HG03575 (cell line): Measurements from ENCODE around the gene PRODH2.

Experiments used
- ATAC-seq: cut with Tn5 transposase; IDR thresholded peaks from one replicate; pipeline ENCODE4 v1.9.1; 2021; ENCODE audit not compliant: unreplicated experiment, insufficient number of reproducible peaks, low FRiP score; ENCODE audit errors: extremely low read depth

The PRODH2 gene, protein sequence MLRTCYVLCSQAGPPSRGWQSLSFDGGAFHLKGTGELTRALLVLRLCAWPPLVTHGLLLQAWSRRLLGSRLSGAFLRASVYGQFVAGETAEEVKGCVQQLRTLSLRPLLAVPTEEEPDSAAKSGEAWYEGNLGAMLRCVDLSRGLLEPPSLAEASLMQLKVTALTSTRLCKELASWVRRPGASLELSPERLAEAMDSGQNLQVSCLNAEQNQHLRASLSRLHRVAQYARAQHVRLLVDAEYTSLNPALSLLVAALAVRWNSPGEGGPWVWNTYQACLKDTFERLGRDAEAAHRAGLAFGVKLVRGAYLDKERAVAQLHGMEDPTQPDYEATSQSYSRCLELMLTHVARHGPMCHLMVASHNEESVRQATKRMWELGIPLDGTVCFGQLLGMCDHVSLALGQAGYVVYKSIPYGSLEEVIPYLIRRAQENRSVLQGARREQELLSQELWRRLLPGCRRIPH

DNA sequence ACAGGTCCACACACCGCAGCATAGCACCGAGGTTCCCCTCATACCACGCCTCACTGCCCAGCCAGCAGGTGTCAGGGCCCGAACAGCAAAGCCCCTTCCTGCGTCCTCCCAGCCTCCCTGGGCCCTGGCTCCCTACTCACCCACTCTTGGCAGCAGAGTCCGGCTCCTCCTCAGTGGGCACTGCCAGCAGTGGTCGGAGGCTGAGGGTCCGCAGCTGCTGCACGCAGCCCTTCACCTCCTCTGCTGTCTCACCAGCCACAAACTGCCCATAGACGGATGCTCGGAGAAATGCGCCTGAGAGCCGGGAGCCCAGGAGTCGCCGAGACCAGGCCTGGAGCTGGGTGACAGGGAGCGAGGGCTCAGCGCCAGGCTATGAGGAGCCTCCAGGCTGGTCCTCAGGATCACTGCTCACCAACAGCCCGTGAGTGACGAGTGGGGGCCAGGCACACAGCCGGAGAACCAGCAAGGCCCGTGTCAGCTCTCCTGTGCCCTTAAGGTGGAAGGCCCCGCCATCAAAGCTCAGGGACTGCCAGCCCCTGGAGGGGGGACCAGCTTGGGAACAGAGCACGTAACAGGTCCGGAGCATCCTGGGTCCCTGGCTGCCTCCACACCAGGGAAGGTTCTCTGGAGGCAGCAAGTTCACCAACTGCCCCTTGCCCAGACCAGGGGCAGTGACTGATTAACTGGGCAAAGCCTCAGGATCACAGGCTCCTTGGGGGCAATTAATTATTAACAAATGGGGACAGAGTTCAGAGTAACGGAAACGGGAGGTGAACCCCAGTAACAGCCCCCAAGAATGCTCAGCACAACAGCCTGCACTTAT lies at the start of gene PRODH2:
Gene PRODH2, minus strand, starts transcription at position 626 of the 823 bp plus-strand sequence. Its CDS starts 40 bp downstream, at position 586.
- ATAC-seq, result no peak

DNA sequence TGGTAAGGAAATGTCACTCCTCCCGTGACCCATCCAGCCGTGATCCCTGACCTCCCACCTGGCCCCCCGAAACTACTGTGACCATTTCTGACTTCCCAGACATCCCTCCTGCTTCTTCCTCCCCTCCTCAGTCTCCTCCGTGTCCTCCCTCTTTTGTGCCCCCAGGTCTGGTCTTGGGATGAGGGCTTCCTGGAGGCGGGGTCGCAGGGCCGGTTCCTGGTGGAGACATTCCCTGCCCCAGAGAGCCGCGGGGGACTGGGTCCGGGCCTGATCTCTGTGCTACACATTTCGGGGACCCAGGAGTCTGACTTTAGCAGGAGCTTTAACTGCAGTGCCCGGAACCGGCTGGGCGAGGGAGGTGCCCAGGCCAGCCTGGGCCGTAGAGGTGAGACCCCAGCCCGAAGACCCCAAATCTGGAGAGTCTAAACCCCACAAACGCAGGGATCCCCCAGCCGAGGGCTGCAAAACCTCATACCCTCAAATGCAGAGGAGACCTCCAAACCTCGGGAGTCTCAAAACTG lies 49.1 kb upstream of the PRODH2 start:
- ATAC-seq, result no peak

GRCh38 chr19:35860818-35861639 lies 48.4 kb upstream of the PRODH2 start:
- ATAC-seq, result no peak

- no peak for ATAC-seq
Observed at GRCh38 chr19:35860436-35860817, 47.8 kb upstream of the PRODH2 start.

- no peak for ATAC-seq
Observed at GRCh38 chr19:35859414-35859813, 46.8 kb upstream of the PRODH2 start.

DNA sequence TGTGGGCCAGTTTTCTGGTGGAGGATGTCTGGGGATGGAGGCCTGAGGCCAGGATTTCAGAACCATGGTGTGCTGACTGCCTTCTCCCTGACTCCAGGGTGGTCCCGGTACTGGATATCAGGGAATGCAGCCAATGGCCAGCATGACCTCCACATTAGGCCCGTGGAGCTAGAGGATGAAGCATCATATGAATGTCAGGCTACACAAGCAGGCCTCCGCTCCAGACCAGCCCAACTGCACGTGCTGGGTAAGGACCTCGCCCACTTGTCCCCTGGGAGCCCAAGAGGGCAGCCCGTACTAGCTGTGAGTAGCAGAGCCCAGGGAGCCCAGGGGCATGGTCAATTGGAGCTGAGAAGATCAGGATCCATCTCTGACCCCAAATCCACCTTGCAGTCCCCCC lies 45.7 kb upstream of the PRODH2 start:
- no peak for ATAC-seq

DNA sequence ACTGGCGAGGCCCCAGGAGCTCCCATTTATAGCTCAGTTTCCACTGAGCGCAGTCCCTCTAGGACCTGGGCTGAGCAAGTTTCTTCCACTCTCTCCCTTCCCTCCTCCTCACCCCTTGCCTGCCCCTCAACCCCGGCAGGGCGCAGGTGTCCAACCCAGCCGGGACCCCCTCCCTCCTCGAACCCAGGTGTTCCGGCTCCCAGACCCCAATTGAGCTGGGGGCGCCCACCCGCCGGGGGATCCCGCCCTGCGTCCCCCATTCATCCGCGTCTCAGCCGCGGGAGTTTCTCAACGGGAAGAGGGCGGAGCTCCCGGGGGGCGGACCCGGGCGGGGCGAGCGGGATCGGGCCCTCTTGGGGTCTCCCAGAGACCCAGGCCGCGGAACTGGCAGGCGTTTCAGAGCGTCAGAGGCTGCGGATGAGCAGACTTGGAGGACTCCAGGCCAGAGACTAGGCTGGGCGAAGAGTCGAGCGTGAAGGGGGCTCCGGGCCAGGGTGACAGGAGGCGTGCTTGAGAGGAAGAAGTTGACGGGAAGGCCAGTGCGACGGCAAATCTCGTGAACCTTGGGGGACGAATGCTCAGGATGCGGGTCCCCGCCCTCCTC lies 44.0 kb upstream of the PRODH2 start, which contains the start of gene KIRREL2:
Gene KIRREL2, plus strand, starts transcription at position 366 of the 604 bp plus-strand sequence. Its CDS starts 209 bp downstream, at position 575.
- ATAC-seq, result no peak

GRCh38 chr19:35853038-35853756 lies 40.6 kb upstream of the PRODH2 start:
- no peak for ATAC-seq

GRCh38 chr19:35852029-35852780 lies 39.6 kb upstream of the PRODH2 start, which contains the start of gene NPHS1:
TSS of gene NPHS1 (minus strand) at chr19:35852504. CDS start at chr19:35851837, 667 bp downstream.
- no peak for ATAC-seq

DNA sequence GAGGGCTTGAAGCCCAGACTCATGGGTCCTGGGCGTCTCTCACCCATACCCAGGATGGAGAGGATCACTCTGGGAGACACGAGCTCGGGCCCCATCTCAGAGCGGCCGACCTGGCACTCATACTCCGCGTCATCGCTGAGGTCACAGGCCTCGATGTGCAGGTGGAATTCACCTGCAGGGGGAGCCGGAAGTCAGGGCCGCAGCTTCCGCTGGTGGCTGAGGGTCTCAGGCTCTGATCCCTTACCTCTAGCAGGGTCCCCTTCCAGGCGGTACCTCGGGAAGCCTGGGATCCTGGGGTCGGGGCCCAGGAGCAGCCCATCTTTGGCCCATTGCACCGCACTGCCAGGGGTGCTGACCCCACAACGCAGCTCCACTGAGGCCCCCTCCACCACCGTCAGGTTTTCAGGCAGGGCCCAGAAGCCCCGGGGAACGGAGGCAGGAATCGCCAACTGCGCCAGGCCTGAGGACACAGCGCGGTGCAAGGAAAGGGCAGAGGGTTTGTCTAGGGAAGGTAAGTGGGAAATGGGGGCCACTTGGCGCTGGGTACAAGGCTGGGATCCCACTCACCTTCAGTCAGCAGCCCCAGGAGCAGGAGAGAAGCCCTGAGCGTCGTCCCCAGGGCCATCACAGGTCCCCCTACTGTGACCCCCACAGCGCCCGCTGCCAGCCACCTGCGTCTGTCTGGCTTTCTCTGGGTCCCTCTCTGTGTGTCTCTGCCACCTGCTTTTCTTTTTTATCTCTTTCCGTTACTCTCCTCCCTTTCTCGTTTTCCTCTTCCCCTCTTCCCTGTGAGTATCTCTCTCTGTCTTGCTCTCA lies 38.8 kb upstream of the PRODH2 start:
- no peak for ATAC-seq

DNA sequence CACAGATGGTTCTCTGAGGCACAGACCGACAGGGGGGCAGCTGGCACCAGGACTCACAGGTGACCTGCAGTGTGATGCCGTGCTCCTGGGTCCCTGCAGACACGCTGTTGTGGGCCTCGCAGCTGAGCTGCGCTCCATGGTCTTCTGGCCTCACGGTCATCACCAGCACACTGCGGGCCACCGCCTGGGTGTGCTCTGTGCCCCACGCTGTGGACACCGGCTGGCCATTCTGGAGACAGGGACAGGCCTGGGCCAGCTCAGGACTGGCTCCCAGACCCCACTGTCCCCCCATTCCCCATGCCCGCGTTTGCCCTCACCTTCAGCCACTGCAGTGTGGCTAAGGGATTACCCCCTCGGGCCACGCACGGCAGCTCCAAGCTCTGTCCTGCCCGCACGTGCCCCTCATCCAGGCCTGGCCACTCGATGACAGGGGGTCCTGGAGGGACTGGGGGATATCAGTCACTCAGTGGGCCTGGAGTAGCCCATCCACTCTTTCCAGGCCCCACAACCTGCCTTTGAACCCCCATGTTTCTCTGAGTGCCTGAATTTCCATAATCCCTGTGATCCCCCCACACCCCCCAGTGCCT lies 36.4 kb upstream of the PRODH2 start:
- ATAC-seq, result no peak

- ATAC-seq, result no peak
Observed at GRCh38 chr19:35848486-35848885, 35.8 kb upstream of the PRODH2 start.

- ATAC-seq, result no peak
Observed at GRCh38 chr19:35847911-35848310, 35.3 kb upstream of the PRODH2 start.

GRCh38 chr19:35846038-35846668 lies 33.5 kb upstream of the PRODH2 start:
- ATAC-seq, result no peak

GRCh38 chr19:35845215-35846037 lies 32.8 kb upstream of the PRODH2 start:
- no peak for ATAC-seq
